HCT116 (cell line): ENCODE results near the gene FAM120A. TPM values are rescaled to one million over a fixed set of nuclear protein-coding genes. Genes with fewer than 3 reads are reported as not detected.

Source experiments
- ATAC-seq: fragments of 200-7000 bp; cut with Tn5 transposase; 2 replicates; pipeline ENCODE4 v1.9.1; 2020; ENCODE audit warnings: mild to moderate bottlenecking, moderate library complexity
- BruUV-seq: library from RNA; stranded (reverse); fragments of 400-500 nt; replicated peaks from 2 replicates; lab custom pipeline; 2021; lab: Mats Ljungman, UMichigan
- CTCF ChIA-PET: fragments of 300-600 bp; sonication (Branson Sonifier 250); formaldehyde crosslinking; loops from one replicate; lab custom pipeline; 2021; ENCODE audit warnings: antibody characterized with exemption; lab: Charles Lee
- POLR2A ChIA-PET: fragments of 300-600, 350-600 bp; sonication (Branson Sonifier 250); formaldehyde crosslinking; loops from one replicate; lab custom pipeline; 2021; ENCODE audit warnings: antibody characterized with exemption; lab: Charles Lee
- RAD21 ChIA-PET, 2 experiments: fragments of 300-600 bp; sonication (Branson Sonifier 250); formaldehyde crosslinking; loops; one replicate each; lab custom pipeline; 2023; ENCODE audit warnings: low total read pairs in 2 of 2; ENCODE audit not compliant: uncharacterized antibody in 2 of 2, unreplicated experiment in 2 of 2, low non-redundant PET in 1 of 2; lab: Charles Lee
- DNase-seq: peaks from one replicate; pipeline ENCODE4 v3.0.0-alpha.2; 2010; ENCODE audit warnings: low read depth, low spot score
- H2AFZ ChIP-seq: fragments of 200-600 bp; shearing (Covaris generic), sonication (generic); 2 replicates; pipeline ENCODE4 v1.6.1; 2017; ENCODE audit warnings: low read depth, mixed run types, mixed read lengths, antibody characterized with exemption, low read length; ENCODE audit not compliant: poor library complexity, severe bottlenecking
- H3K27ac ChIP-seq: 2 replicates; pipeline ENCODE4 v1.5.1; 2012; ENCODE audit warnings: low read depth, low read length
- H3K27me3 ChIP-seq: fragments of 200-600 bp; sonication (generic); 2 replicates; pipeline ENCODE4 v1.6.1; 2016; ENCODE audit warnings: mixed run types, low read length, mixed read lengths; ENCODE audit not compliant: insufficient read depth
- H3K36me3 ChIP-seq, 2 experiments: fragments of 200-500 bp in 1 of 2; fragments of 200-600 bp in 1 of 2; sonication (Bioruptor generic) in 1 of 2; sonication (generic) in 1 of 2; 2 replicates each; pipeline versions ENCODE4 v1.5.1 to v1.6.1; 2014 to 2016; ENCODE audit warnings: low read length in 2 of 2, inconsistent platforms in 1 of 2, mixed read lengths in 1 of 2, mixed run types in 1 of 2; ENCODE audit not compliant: insufficient read depth in 2 of 2, control insufficient read depth in 1 of 2
- H3K4me1 ChIP-seq, 2 experiments: fragments of 200-600 bp in 1 of 2; sonication (generic) in 1 of 2; 2 replicates each; pipeline versions ENCODE4 v1.5.1 to v1.6.1; 2012 to 2017; ENCODE audit warnings: low read length in 2 of 2, inconsistent platforms in 1 of 2, mild to moderate bottlenecking in 1 of 2, mixed read lengths in 1 of 2, mixed run types in 1 of 2, moderate library complexity in 1 of 2; ENCODE audit not compliant: insufficient read depth in 2 of 2, control insufficient read depth in 1 of 2
- H3K4me2 ChIP-seq: fragments of 200-600 bp; sonication (generic); 2 replicates; pipeline ENCODE4 v1.6.1; 2017; ENCODE audit warnings: mixed run types, low read length, mixed read lengths
- H3K4me3 ChIP-seq, 2 experiments: fragments of 200-600 bp in 1 of 2; sonication (generic) in 1 of 2; replicated peaks in 1 of 2; 2 replicates each; pipeline ENCODE4 v1.5.1; 2011 to 2016; ENCODE audit warnings: low read length in 2 of 2, control low read depth in 1 of 2, low read depth in 1 of 2, mild to moderate bottlenecking in 1 of 2, mixed read lengths in 1 of 2, mixed run types in 1 of 2
- H3K79me2 ChIP-seq: fragments of 200-600 bp; sonication (generic); 2 replicates; pipeline ENCODE4 v1.6.1; 2017; ENCODE audit warnings: mild to moderate bottlenecking, mixed run types, low read length, moderate library complexity, mixed read lengths; ENCODE audit not compliant: insufficient read depth
- H3K9ac ChIP-seq: fragments of 200-600 bp; sonication (generic); 2 replicates; pipeline ENCODE4 v1.6.1; 2016; ENCODE audit warnings: low read length, mixed read lengths
- H3K9me2 ChIP-seq: fragments of 200-600 bp; sonication (generic), shearing (Covaris generic); 2 replicates; pipeline ENCODE4 v1.6.1; 2017; ENCODE audit warnings: mixed run types, mild to moderate bottlenecking, moderate library complexity; ENCODE audit not compliant: insufficient read depth
- H3K9me3 ChIP-seq, 2 experiments: fragments of 200-500 bp in 1 of 2; fragments of 200-600 bp in 1 of 2; sonication (Bioruptor generic) in 1 of 2; sonication (generic) in 1 of 2; 2 replicates each; pipeline ENCODE4 v1.6.1; 2014 to 2017; ENCODE audit warnings: low read length in 2 of 2, mixed read lengths in 2 of 2, inconsistent platforms in 1 of 2, low read depth in 1 of 2, mild to moderate bottlenecking in 1 of 2, mixed run types in 1 of 2, moderate library complexity in 1 of 2; ENCODE audit not compliant: control insufficient read depth in 1 of 2, insufficient read depth in 1 of 2
- H4K20me1 ChIP-seq: fragments of 200-600 bp; sonication (generic), shearing (Covaris generic); 2 replicates; pipeline ENCODE4 v1.6.1; 2017; ENCODE audit warnings: mixed run types, mild to moderate bottlenecking, moderate library complexity; ENCODE audit not compliant: insufficient read depth
- CTCF ChIP-seq, 3 experiments: fragments of 200-600 bp in 1 of 3; sonication (generic) in 1 of 3; IDR thresholded peaks in 2 of 3; conservative IDR thresholded peaks in 1 of 3; 2 replicates each; pipeline ENCODE4 v1.5.1; 2012 to 2017; ENCODE audit warnings: low read depth in 2 of 3, low read length in 2 of 3, antibody characterized with exemption in 1 of 3, borderline replicate concordance in 1 of 3, control low read depth in 1 of 3, mild to moderate bottlenecking in 1 of 3, mixed read lengths in 1 of 3, mixed run types in 1 of 3, moderate library complexity in 1 of 3; ENCODE audit not compliant: insufficient read depth in 1 of 3
- EGR1 ChIP-seq: IDR thresholded peaks from 2 replicates; pipeline ENCODE4 v1.6.1; 2012; ENCODE audit warnings: low read depth
- ELF1 ChIP-seq: IDR thresholded peaks from 2 replicates; pipeline ENCODE4 v1.6.1; 2012; ENCODE audit warnings: low read depth, borderline replicate concordance
- EZH2phosphoT487 ChIP-seq: fragments of 200-600 bp; IDR thresholded peaks from 2 replicates; pipeline ENCODE4 v1.6.1; 2018; ENCODE audit warnings: antibody characterized with exemption, borderline replicate concordance
- POLR2A ChIP-seq: IDR thresholded peaks from 2 replicates; pipeline ENCODE4 v1.7.0; 2011; ENCODE audit warnings: borderline replicate concordance; ENCODE audit not compliant: insufficient read depth, insufficient read length; ENCODE audit errors: extremely low read depth
- YY1 ChIP-seq: IDR thresholded peaks from 2 replicates; pipeline ENCODE4 v1.6.1; 2011; ENCODE audit warnings: low read length, low read depth, moderate library complexity, mild to moderate bottlenecking; ENCODE audit not compliant: insufficient replicate concordance; ENCODE audit errors: extremely low read depth
- ZBTB33 ChIP-seq: IDR thresholded peaks from 2 replicates; pipeline ENCODE4 v1.6.1; 2011; ENCODE audit warnings: mild to moderate bottlenecking, low read length, moderate library complexity; ENCODE audit not compliant: insufficient replicate concordance; ENCODE audit errors: extremely low read depth
- ZFX ChIP-seq: fragments of 450-650 bp; IDR thresholded peaks from 2 replicates; pipeline ENCODE4 v1.6.1; 2017
- ZNF274 ChIP-seq: fragments of 200-500 bp; sonication (Bioruptor generic); IDR thresholded peaks from 2 replicates; pipeline ENCODE4 v1.6.1; 2014; ENCODE audit warnings: mild to moderate bottlenecking, low read depth, low read length, inconsistent platforms
- intact Hi-C: fragments of 100-400 bp; cut with micrococcal nuclease; formaldehyde crosslinking; loops from 2 replicates; pipeline ENCODE4 v1.10.0; 2022
- total RNA-seq: library from RNA; stranded (reverse); gene quantifications from one replicate; pipeline ENCODE4 v1.2.1, GENCODE V29; 2021; ENCODE audit not compliant: unreplicated experiment

The FAM120A gene
- total RNA-seq, 1 experiment from 2014 or later = 122 TPM

GRCh38 chr9:93585259-93585658 is 133.8 kb downstream of the FAM120A start:
- no peaks in the 10 kb centered on the region for H4K20me1 ChIP-seq
- no peak overlapping the region for H3K4me2 ChIP-seq
- RAD21 ChIA-PET = no interaction called here

More at GRCh38 chr9:93585259-93585658, 133.8 kb downstream of the FAM120A start:
- H3K9ac ChIP-seq = no peak overlapping the region
- no peaks in the 10 kb centered on the region for H3K9me2 ChIP-seq
- no peak for DNase-seq
- CTCF ChIA-PET = no interaction called here
- no peak for ATAC-seq
- intact Hi-C loops = no loop called here
- H3K9me3 ChIP-seq = no peaks in the 10 kb centered on the region
- TF ChIP-seq EZH2phosphoT487 = no peak
- TF ChIP-seq ZBTB33 = no peak
- TF ChIP-seq ELF1 = no peak
- no peak for TF ChIP-seq EGR1
- TF ChIP-seq CTCF (IDR thresholded peaks at IDR 0.05 in 2 of 3, conservative IDR thresholded peaks at IDR 0.05 in 1 of 3; ENCODE audit: borderline replicate concordance in 1 of 3, insufficient read depth in 1 of 3, low read depth in 2 of 3, low read length in 2 of 3) = no peak
- no peak for TF ChIP-seq YY1
- TF ChIP-seq ZNF274 = no peak
- no peak for TF ChIP-seq ZFX
- TF ChIP-seq POLR2A = no peak
- TF ChIP-seq, all 23 proteins: peak for 0
- POLR2A ChIA-PET = no interaction called here
- no peak overlapping the region for H3K4me3 ChIP-seq
- no peak overlapping the region for H3K27ac ChIP-seq
- H3K36me3 ChIP-seq = no peaks in the 10 kb centered on the region
- no TSS peak for BruUV-seq
- H3K27me3 ChIP-seq = no peaks in the 10 kb centered on the region
- H3K4me1 ChIP-seq = no peaks in the 10 kb centered on the region
- no peak overlapping the region for H2AFZ ChIP-seq
- peaks cover 50% of the 10 kb centered on the region for H3K79me2 ChIP-seq
